ENCODE data around the gene CFAP141.
"Not testable (repeated sequence)": the region's sequence is repeated elsewhere in the genome, so short reads cannot be mapped to it uniquely, and the experiment has no call there.

GRCh38 chr1:154205778-154206177, 355 bp downstream of the CFAP141 start:
- TF ChIP-seq CTCF (conservative IDR thresholded peaks at IDR 0.05; ENCODE audit: low read length); EZH2phosphoT487 (IDR thresholded peaks at IDR 0.05; ENCODE audit: borderline replicate concordance): not testable (repeated sequence)

All from Loucy (cell line).